ENCODE results near the gene KLHL11.

KLHL11 gene

GRCh38 chr17:41810659-41811548, 54.3 kb downstream of the KLHL11 start:
- DNase-seq (ENCODE audit: low read depth): no peak

GRCh38 chr17:41806685-41807445, 58.4 kb downstream of the KLHL11 start:
- no peak for DNase-seq (ENCODE audit: low read depth)
